Testis (tissue), 2 donors: ENCODE measurements around the gene SYCP2.

Experiments used
- POLR2A ChIP-seq: fragments of 450-650 bp; IDR thresholded peaks from one replicate; pipeline ENCODE4 v1.6.1; 2017; ENCODE audit warnings: antibody characterized with exemption, mild to moderate bottlenecking, moderate library complexity
- TF ChIP-seq, protein P1 (sequence below), 3 experiments: fragments of 450-650 bp in 2 of 3; fragments of 200-600 bp in 1 of 3; sonication (generic) in 1 of 3; IDR thresholded peaks; one replicate each; pipeline ENCODE4 v1.5.1; 2016 to 2019; ENCODE audit warnings: antibody characterized with exemption in 3 of 3, mild to moderate bottlenecking in 2 of 3, moderate library complexity in 1 of 3

- TF ChIP-seq, protein P1, sequence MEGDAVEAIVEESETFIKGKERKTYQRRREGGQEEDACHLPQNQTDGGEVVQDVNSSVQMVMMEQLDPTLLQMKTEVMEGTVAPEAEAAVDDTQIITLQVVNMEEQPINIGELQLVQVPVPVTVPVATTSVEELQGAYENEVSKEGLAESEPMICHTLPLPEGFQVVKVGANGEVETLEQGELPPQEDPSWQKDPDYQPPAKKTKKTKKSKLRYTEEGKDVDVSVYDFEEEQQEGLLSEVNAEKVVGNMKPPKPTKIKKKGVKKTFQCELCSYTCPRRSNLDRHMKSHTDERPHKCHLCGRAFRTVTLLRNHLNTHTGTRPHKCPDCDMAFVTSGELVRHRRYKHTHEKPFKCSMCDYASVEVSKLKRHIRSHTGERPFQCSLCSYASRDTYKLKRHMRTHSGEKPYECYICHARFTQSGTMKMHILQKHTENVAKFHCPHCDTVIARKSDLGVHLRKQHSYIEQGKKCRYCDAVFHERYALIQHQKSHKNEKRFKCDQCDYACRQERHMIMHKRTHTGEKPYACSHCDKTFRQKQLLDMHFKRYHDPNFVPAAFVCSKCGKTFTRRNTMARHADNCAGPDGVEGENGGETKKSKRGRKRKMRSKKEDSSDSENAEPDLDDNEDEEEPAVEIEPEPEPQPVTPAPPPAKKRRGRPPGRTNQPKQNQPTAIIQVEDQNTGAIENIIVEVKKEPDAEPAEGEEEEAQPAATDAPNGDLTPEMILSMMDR (IDR thresholded peaks at IDR 0.05): no peak
- no peak for TF ChIP-seq POLR2A
Measured at GRCh38 chr20:59888050-59888449, 45.4 kb downstream of the SYCP2 start.
